GM19240 (cell line): ENCODE data around the gene IL11.

Experiments
- DNase-seq: peaks from one replicate; pipeline ENCODE4 v3.0.0; 2011; ENCODE audit warnings: low spot score; ENCODE audit not compliant: insufficient read length

Gene IL11

GRCh38 chr19:55373306-55373992 is 3.2 kb upstream of the IL11 start:
- DNase-seq, result no peak

DNA sequence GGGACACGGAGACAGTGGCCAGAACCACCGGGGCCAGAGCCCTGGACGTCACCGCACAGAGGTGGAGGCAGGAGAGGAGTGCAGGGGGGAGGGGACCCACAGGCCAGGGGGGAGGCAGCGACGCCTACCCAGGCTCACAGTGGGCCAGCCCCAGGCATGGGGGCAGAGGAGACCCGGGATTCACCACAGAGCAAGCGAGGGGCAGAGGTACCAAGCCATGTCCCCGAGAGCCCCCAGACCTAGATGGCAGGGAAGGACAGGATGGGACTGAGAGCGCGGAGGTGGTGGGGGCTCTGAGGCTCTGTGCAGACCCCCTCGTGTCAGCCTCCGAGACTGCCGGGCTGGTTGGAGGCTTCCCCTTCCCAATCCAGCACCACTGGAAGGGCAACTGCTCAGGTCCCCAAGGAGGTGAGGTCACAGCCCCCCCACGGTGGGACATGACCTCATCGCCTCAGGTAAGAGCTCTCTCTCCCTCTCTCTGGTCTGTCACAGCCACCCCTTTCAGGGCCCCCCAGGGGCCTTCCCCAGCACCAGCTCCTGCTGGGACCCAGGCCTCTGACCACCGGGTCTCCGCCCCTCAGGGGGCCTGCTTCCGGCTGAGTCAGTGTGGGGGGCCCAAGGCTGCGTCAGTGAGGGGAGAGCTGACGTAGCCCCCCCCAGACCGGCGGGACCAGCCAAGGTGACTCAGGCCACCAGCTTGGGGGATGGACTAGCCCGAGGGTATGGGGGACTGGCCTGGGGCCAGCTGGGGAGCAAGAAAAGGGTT is 2.2 kb upstream of the IL11 start:
- no peak for DNase-seq

DNA sequence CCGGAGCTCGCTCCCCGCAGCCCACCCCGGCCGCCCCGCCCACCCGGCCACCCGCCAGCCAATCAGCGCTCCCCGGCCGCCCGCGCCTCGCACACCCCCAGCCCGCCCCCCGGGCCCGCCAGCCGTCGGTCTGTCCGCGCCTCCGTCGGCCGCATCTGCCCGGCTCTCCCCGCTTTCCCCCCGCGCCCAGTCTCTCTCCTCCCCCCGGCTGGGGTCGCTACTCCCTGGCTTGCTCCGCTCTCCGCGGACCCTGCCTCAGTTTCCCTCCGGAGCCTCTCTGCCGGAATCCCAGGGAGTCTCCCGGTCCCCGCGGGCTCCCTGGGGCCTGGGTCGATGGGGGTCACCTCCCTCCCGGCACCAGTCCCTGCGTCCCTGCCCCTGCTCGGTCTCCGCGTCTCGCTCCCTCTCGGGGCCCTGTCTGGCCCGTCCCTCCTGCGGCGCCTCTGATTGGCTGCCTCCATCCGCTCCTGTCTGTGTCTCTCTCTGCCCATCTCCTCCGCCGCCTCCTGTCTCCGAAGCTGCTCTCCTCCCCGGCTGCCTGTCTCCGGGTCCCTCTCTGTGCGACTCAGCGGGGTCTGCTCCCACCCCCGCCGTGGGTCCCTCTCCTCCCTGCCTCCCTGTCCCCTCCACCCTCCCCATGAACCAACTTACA is 484 bp downstream of the IL11 start:
- no peak for DNase-seq

GRCh38 chr19:55368701-55369563 is 1.3 kb downstream of the IL11 start:
- DNase-seq, result no peak

- DNase-seq, result no peak
These were observed 2.2 kb downstream of the IL11 start for GRCh38 chr19:55368106-55368505.

DNA sequence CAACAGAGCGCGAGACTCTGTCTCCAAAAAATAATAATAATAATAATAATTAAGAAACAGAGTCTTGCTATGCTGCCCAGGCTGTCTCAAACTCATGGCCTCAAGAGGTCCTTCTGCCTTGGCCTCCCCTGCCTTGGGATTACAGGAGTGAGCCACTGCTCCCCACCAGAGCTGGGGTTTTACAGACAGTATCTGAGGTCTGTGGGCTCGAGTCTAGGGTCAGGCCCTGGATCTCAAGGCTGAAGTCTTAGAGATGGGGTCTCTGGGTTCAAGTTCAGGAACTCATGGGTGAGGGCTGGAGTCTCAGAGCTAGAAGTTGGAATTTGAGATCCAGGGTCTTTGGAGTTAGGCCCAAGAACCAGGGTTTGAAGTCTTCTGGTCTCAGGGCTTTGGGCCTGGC is 3.5 kb downstream of the IL11 start:
- no peak for DNase-seq

DNA sequence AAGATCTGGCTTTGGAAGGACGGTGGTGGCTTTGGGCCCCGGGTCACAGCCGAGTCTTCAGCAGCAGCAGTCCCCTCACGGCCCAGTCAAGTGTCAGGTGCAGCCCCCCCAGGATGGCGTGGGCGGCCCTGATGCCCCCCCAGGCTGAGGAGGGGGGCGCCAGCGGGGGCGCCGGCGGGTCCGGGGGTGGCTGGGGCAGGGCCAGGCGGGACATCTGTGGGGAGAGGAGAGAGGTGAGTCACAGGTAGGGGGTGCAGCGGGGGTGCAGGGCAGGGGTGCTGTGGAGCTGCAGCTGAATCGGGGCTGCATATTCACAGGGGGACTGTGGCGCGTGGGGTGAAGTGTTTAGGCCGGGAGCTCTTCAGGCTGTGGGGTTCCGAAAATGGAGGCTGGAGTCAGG is 4.3 kb downstream of the IL11 start:
- DNase-seq, result no peak

DNA sequence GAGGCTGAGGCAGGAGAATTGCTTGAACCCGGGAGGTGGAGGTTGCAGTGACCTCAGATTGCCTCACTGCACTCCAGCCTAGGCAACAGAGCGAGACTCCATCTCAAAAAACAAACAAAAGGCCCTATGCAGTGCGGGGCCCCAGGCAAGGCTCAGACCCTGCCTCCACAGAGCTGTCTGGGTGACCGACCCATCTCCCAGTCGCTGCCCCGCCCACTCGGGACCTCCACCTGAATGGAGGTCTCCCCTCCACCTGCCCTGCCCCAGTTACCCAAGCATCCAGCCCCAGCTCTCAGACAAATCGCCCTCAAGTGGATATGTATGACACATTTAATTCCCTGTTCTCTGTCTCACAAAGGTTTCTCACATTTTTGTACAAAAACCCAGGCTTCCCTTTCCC is 5.0 kb downstream of the IL11 start:
- DNase-seq, result no peak

- DNase-seq, result no peak
These were observed 7.1 kb downstream of the IL11 start, which contains the start of gene GARIN5B for GRCh38 chr19:55362990-55363716. Gene GARIN5B (minus strand): TSS chr19:55363260. CDS start chr19:55363066, 194 bp downstream.

DNA sequence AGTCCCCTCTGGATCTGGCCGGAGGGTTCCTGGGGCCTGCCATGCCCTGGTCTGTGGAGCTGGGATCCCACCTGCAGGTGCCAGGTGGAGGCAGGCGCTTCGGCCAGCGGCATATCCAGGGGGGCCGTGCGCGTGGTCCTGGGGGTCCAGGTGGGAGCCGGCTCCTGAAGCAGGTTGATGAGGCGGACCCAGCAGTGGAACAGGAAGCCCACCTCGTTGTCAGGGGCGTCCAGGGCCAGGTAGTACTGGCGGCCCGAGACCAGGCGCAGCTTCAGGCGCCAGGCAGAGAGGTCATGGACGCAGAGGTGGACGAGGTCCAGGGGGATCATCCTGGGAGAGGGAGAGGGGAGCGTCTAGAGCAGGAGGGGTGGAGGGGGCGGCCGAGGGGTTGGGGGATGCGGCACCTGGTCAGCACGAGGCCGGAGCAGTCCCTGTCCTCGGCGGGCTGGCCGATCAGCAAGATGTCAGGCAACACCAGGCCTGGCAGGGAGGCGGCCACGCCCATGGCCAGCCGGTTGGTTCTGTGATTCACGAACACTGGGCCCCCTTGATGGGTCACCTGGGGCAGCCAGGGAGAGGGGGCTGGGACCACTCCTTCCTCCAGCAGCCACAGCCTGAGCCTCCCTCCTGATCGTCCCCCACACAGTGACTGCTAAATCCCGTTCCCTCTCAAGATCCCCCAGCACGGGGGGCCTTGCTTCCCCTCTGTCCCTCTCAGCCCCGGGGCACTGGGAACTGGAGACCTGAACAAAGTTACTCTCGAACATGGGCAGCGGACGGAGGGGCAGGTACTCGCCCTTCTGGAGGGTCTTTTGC is 7.9 kb downstream of the IL11 start:
- no peak for DNase-seq

GRCh38 chr19:55360902-55361301 is 9.4 kb downstream of the IL11 start:
- DNase-seq, result no peak

GRCh38 chr19:55358943-55359908 is 11.0 kb downstream of the IL11 start:
- DNase-seq, result no peak

DNA sequence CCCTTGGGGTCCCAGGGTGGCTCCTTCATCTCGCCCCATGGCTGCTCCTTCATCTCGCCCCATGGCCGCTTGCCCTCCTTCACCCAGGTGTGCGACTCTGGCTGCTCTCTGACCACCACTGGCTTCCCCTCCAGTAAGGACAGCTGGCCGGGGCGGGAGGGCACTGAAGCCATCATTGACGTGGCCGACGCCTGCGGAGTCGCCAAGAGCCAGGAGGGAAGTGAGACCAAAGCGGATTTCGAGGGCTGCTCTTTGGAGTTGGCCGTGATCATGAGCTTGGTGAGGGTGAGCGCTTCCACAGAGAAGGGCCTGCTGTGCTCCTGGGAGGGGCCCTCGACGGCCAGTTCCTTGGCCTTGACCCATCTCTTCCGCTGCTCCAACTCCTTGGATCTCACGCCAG is 11.8 kb downstream of the IL11 start:
- DNase-seq, result no peak

GRCh38 chr19:55355213-55355821 is 14.9 kb downstream of the IL11 start:
- DNase-seq, result no peak

DNA sequence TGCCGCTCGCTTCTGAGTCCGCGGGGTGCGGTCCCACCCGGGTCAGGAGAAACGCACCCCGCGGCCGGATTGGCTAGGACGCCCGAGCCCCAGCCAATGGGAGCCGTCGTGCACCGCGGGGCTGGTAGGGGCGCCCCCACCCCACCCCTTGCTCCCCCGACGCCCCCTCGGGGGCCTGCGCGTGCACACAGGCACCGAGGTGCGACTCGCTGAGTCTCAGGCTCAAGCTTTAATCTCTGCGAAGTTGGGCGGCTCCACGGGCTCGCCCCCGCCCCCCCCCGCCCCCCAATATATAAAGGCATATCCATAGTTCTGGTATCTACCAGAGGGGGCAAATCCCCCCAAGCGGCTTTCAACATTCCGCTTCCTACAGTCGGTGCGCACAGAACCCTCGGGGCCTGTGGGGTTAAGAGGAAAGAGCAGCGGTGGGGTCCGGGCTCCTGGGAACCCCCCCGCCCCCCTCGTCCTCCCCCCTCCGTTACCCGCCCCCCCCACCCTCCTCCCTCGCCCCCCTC is 15.5 kb downstream of the IL11 start, which contains the start of gene COX6B2:
Gene COX6B2 (minus strand): TSS at position 22 of the 515 bp plus-strand sequence. CDS start 198 bp downstream, outside the sequence.
- no peak for DNase-seq

GRCh38 chr19:55353803-55354697 is 16.2 kb downstream of the IL11 start:
- no peak for DNase-seq

- no peak for DNase-seq
These were observed 16.9 kb downstream of the IL11 start for GRCh38 chr19:55353356-55353802.
